ENCODE results near the gene ZBTB42.

DNA sequence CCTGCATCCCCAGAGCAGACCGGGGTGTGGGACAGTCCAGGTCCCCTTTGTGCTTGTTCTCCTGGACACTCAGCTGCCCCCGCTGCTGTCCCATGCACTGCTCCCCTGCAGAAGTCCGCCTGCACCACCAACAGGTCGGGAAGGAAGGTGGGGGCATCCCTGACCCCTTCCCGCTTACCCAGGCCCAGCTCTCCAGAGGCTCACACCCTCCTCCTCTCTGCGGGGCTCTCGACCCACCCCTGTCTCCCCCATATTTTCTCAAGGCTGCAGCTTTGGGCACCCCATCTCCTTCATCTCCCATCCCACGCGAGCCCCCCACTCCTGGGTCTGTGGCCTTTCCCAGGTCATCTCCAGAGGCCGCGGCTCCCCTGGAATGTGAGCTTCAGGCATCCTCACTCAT lies 9.4 kb downstream of the ZBTB42 start:
- TF ChIP-seq, protein P1, sequence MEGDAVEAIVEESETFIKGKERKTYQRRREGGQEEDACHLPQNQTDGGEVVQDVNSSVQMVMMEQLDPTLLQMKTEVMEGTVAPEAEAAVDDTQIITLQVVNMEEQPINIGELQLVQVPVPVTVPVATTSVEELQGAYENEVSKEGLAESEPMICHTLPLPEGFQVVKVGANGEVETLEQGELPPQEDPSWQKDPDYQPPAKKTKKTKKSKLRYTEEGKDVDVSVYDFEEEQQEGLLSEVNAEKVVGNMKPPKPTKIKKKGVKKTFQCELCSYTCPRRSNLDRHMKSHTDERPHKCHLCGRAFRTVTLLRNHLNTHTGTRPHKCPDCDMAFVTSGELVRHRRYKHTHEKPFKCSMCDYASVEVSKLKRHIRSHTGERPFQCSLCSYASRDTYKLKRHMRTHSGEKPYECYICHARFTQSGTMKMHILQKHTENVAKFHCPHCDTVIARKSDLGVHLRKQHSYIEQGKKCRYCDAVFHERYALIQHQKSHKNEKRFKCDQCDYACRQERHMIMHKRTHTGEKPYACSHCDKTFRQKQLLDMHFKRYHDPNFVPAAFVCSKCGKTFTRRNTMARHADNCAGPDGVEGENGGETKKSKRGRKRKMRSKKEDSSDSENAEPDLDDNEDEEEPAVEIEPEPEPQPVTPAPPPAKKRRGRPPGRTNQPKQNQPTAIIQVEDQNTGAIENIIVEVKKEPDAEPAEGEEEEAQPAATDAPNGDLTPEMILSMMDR (optimal IDR thresholded peaks at IDR 0.05 in 1 of 3, IDR thresholded peaks at IDR 0.05 in 1 of 3, conservative IDR thresholded peaks at IDR 0.05 in 1 of 3; ENCODE audit: extremely low read depth in 1 of 3, insufficient read depth in 2 of 3, low read length in 3 of 3), result no peak
- TF ChIP-seq EZH2 (IDR thresholded peaks at IDR 0.05; ENCODE audit: low read length), result no peak
